ENCODE results near the gene FYB1.

The FYB1 gene

DNA sequence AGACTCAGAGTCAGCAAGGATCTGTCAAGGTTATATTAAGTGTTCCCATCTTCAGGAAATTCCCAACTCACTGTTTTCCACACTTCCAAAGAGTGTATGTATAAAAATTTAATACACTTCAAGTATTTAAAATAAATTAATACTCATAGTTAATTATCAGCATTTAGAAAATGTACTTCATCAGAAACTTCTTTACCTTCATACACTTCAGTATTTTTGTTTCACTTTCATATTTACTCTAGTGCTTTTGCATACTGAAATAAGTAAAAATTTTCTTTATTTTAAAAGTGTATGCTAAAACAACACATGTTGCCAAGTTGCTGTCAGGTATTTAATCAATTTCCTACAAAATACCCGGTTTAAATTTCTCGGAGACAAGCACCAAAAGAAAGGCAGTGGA lies 161.6 kb downstream of the FYB1 start:
- H3K36me3 ChIP-seq: no peaks in the 10 kb centered on the region; the same call in none of the 2 replicates
- TF ChIP-seq, protein P1, sequence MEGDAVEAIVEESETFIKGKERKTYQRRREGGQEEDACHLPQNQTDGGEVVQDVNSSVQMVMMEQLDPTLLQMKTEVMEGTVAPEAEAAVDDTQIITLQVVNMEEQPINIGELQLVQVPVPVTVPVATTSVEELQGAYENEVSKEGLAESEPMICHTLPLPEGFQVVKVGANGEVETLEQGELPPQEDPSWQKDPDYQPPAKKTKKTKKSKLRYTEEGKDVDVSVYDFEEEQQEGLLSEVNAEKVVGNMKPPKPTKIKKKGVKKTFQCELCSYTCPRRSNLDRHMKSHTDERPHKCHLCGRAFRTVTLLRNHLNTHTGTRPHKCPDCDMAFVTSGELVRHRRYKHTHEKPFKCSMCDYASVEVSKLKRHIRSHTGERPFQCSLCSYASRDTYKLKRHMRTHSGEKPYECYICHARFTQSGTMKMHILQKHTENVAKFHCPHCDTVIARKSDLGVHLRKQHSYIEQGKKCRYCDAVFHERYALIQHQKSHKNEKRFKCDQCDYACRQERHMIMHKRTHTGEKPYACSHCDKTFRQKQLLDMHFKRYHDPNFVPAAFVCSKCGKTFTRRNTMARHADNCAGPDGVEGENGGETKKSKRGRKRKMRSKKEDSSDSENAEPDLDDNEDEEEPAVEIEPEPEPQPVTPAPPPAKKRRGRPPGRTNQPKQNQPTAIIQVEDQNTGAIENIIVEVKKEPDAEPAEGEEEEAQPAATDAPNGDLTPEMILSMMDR (IDR thresholded peaks at IDR 0.05; ENCODE audit: low read depth, low read length): no peak
- no peaks in the 10 kb centered on the region for H3K9me3 ChIP-seq (ENCODE audit: severe bottlenecking)
- H3K27ac ChIP-seq: no peak overlapping the region
- no peak overlapping the region for H3K4me3 ChIP-seq (ENCODE audit: low read depth, low read length)
- no peak for DNase-seq
- H3K27me3 ChIP-seq (ENCODE audit: insufficient read depth, low read depth, severe bottlenecking): no peaks in the 10 kb centered on the region

DNA sequence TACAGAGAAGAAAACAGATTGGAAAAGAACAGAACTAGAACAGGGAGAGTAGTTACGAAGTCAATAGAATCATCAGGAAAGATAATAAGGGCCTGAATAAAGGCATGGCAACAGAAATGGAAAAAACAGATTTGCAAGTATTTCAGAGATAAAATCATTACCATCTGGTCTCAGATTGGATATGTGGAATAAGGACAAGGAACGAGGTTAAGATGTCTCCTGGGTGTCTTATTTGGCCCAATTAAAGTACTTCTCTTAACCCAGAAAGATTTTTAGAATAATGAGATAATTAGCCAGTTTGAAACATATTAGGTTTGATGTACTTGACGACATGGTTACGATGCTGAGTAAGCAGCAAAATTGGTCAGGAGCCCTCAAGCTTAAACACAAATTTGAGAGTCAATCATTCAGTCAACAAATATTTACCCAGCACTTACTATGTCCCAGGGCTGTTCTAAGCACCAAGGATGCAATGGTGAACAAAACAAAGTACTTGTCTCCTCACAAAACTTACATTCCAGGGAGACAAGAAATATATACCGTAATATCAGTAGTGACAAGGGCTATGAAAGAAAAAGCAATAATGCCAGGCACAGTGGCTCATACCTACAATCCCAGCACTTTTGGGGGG lies 163.5 kb downstream of the FYB1 start:
- Histone ChIP-seq H3K4me3 (ENCODE audit: low read depth, low read length) (no peak overlapping the region), H3K36me3 (no peaks in the 10 kb centered on the region; the same call in none of the 2 replicates), H3K9me3 (ENCODE audit: severe bottlenecking) (no peaks in the 10 kb centered on the region), H3K27ac (no peak overlapping the region), H3K27me3 (ENCODE audit: insufficient read depth, low read depth, severe bottlenecking) (no peaks in the 10 kb centered on the region)
- TF ChIP-seq, protein P1 (IDR thresholded peaks at IDR 0.05; ENCODE audit: low read depth, low read length): no peak
- no peak for DNase-seq
